ENCODE measurements around the gene PARK7. TPM values are rescaled to one million over a fixed set of nuclear protein-coding genes. Genes with fewer than 3 reads are reported as not detected.

The PARK7 gene
- total RNA-seq, 1 donor from 2014 or later = 196 TPM

Other genes with a start within 250 kb of the PARK7 start
- gene VAMP3, start 190.4 kb upstream of the PARK7 start, total RNA-seq (ENCODE audit: unreplicated experiment) = 21.3 TPM
- gene PER3, start 177.4 kb upstream of the PARK7 start, total RNA-seq (ENCODE audit: unreplicated experiment) = 3.6 TPM
- gene UTS2, start 108.6 kb upstream of the PARK7 start, total RNA-seq (ENCODE audit: unreplicated experiment) = not detected
- gene TNFRSF9, start 20.9 kb upstream of the PARK7 start, total RNA-seq (ENCODE audit: unreplicated experiment) = 0.15 TPM
- 11.8 TPM for gene ERRFI1, start 64.6 kb downstream of the PARK7 start, total RNA-seq (ENCODE audit: unreplicated experiment)

Measured in glutamatergic neuron (in vitro differentiated cells).